GM12875 (cell line): Measurements from ENCODE around the gene NUP88.
A peak's percentile ranks its signal among the peaks of the same experiment; 100 is the strongest.

ENCODE experiments used
- H3K4me3 ChIP-seq: one replicate; pipeline ENCODE4 v1.5.1; 2011; ENCODE audit warnings: low read depth, low read length, control low read depth
- TF ChIP-seq, protein P1 (sequence below): IDR thresholded peaks from 2 replicates; pipeline ENCODE4 v1.5.1; 2011; ENCODE audit warnings: low read depth, mild to moderate bottlenecking, control low read depth, inconsistent platforms, low read length, moderate library complexity, borderline replicate concordance; ENCODE audit not compliant: insufficient read depth

NUP88 gene

GRCh38 chr17:5418858-5419355 is 555 bp downstream of the NUP88 start:
- TF ChIP-seq, protein P1, sequence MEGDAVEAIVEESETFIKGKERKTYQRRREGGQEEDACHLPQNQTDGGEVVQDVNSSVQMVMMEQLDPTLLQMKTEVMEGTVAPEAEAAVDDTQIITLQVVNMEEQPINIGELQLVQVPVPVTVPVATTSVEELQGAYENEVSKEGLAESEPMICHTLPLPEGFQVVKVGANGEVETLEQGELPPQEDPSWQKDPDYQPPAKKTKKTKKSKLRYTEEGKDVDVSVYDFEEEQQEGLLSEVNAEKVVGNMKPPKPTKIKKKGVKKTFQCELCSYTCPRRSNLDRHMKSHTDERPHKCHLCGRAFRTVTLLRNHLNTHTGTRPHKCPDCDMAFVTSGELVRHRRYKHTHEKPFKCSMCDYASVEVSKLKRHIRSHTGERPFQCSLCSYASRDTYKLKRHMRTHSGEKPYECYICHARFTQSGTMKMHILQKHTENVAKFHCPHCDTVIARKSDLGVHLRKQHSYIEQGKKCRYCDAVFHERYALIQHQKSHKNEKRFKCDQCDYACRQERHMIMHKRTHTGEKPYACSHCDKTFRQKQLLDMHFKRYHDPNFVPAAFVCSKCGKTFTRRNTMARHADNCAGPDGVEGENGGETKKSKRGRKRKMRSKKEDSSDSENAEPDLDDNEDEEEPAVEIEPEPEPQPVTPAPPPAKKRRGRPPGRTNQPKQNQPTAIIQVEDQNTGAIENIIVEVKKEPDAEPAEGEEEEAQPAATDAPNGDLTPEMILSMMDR: no peak
- peak overlapping the region; percentile 85 for H3K4me3 ChIP-seq

DNA sequence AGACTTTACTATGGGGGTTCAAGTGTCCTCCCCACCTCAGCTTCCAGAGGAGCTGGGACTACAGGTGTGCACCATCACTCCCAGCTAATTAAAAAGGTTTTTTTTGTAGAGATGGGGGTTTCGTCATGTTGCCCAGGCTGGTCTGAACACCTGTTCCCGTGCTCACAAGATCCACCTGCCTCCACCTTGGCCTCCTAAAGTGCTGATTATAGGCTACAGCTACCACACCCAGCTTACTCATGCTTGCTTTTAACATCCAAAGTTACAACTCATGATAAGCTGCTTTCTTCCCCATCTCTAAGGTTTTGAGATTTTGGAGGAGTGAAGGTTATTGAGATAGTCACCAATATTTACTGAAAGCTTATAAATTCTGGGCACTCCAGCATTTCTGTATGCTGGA is 2.6 kb downstream of the NUP88 start:
- TF ChIP-seq, protein P1: no peak
- no peak overlapping the region for H3K4me3 ChIP-seq

DNA sequence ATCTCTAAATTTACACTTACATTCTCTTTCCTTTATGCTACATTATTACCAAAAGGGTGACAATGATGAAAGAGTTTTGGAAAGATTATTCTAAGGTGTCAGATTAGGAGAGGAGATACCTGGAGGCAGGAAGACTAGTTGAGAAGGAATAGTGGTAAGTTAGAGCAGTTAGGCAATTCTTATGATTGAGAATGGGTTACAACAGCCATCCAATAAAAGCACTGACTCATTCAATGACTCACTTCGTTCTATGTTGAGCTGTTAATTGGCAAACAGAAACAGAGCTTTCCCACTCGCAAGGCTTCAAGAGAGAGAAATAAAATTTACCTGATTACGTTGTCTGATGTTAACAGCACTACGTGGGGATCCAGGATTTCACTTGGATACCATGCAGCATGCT is 5.8 kb downstream of the NUP88 start:
- TF ChIP-seq, protein P1: no peak
- H3K4me3 ChIP-seq: no peak overlapping the region

GRCh38 chr17:5410594-5411272 is 8.7 kb downstream of the NUP88 start:
- H3K4me3 ChIP-seq: no peak overlapping the region
- TF ChIP-seq, protein P1: no peak

GRCh38 chr17:5408186-5408585 is 11.3 kb downstream of the NUP88 start:
- TF ChIP-seq, protein P1: no peak
- H3K4me3 ChIP-seq: no peak overlapping the region

GRCh38 chr17:5405400-5405799 is 14.1 kb downstream of the NUP88 start:
- TF ChIP-seq, protein P1: no peak
- H3K4me3 ChIP-seq: no peak overlapping the region

DNA sequence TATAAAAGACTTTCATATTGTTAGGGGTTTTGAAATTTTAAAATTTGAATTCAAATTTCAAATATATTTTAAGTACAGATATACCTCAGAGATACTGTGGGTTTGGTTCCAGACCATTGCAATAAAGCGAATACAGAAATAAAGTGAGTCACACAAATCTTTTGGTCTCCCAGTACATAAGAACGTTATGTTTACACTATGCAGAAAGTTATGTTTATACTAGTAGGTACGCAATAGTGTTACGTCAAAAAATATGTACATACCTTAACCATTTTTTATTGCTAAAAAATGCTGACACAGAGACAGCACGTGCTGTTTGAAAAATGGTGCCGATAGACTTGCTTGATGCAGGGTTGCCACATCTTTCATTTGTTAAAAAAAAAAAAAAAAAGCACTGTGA is 19.7 kb downstream of the NUP88 start:
- no peak overlapping the region for H3K4me3 ChIP-seq
- TF ChIP-seq, protein P1: no peak
